Glutamatergic neuron (in vitro differentiated cells): ENCODE measurements around the gene PARS2. TPM values are rescaled to one million over a fixed set of nuclear protein-coding genes. Genes with fewer than 3 reads are reported as not detected.

ENCODE experiments used
- DNase-seq: peaks from one replicate; pipeline ENCODE4 v3.0.0; 2022
- H3K27ac Mint-ChIP-seq: one replicate; pipeline ENCODE4 v1.8.0; 2020; ENCODE audit warnings: mild to moderate bottlenecking, mixed read lengths, inconsistent platforms; ENCODE audit not compliant: unreplicated experiment
- H3K27me3 Mint-ChIP-seq: one replicate; pipeline ENCODE4 v1.8.0; 2020; ENCODE audit warnings: mild to moderate bottlenecking, moderate library complexity, mixed read lengths, inconsistent platforms; ENCODE audit not compliant: unreplicated experiment
- H3K36me3 Mint-ChIP-seq: one replicate; pipeline ENCODE4 v1.8.0; 2020; ENCODE audit warnings: mild to moderate bottlenecking, mixed read lengths, inconsistent platforms; ENCODE audit not compliant: unreplicated experiment
- H3K4me1 Mint-ChIP-seq: one replicate; pipeline ENCODE4 v1.8.0; 2020; ENCODE audit warnings: mild to moderate bottlenecking, low read depth, mixed read lengths, inconsistent platforms; ENCODE audit not compliant: unreplicated experiment
- H3K4me3 Mint-ChIP-seq: one replicate; pipeline ENCODE4 v1.8.0; 2020; ENCODE audit warnings: mild to moderate bottlenecking, mixed read lengths, inconsistent platforms; ENCODE audit not compliant: unreplicated experiment
- H3K9me3 Mint-ChIP-seq: one replicate; pipeline ENCODE4 v1.8.0; 2020; ENCODE audit warnings: mild to moderate bottlenecking, moderate library complexity, mixed read lengths, inconsistent platforms; ENCODE audit not compliant: unreplicated experiment
- total RNA-seq: library from RNA; stranded (reverse); fragmentation: NEBNext Ultra II Directional; extraction: Animal tissue kit (Norgen Biotek cat#: 25700); gene quantifications from one replicate; pipeline ENCODE4 v1.2.1, GENCODE V29; 2021; ENCODE audit not compliant: unreplicated experiment
- TF ChIP-seq, protein P1 (sequence below): fragments of 200-600 bp; sonication (generic); IDR thresholded peaks from one replicate; pipeline ENCODE4 v1.5.0; 2021; ENCODE audit not compliant: partially characterized antibody, unreplicated experiment

The PARS2 gene
- total RNA-seq, 1 donor from 2014 or later = 4.2 TPM

GRCh38 chr1:54808443-54809207, 44.3 kb upstream of the PARS2 start:
- Mint-ChIP-seq H3K27ac (no peak overlapping the region), H3K4me1 (no peaks in the 10 kb centered on the region), H3K27me3 (peaks cover 2% of the 10 kb centered on the region), H3K36me3 (no peaks in the 10 kb centered on the region), H3K4me3 (no peak overlapping the region), H3K9me3 (no peaks in the 10 kb centered on the region)
- no peak for DNase-seq
- TF ChIP-seq, protein P1, sequence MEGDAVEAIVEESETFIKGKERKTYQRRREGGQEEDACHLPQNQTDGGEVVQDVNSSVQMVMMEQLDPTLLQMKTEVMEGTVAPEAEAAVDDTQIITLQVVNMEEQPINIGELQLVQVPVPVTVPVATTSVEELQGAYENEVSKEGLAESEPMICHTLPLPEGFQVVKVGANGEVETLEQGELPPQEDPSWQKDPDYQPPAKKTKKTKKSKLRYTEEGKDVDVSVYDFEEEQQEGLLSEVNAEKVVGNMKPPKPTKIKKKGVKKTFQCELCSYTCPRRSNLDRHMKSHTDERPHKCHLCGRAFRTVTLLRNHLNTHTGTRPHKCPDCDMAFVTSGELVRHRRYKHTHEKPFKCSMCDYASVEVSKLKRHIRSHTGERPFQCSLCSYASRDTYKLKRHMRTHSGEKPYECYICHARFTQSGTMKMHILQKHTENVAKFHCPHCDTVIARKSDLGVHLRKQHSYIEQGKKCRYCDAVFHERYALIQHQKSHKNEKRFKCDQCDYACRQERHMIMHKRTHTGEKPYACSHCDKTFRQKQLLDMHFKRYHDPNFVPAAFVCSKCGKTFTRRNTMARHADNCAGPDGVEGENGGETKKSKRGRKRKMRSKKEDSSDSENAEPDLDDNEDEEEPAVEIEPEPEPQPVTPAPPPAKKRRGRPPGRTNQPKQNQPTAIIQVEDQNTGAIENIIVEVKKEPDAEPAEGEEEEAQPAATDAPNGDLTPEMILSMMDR = peak; percentile 18

- H3K4me1 Mint-ChIP-seq = no peaks in the 10 kb centered on the region
- no peak overlapping the region for H3K4me3 Mint-ChIP-seq
- H3K9me3 Mint-ChIP-seq = no peaks in the 10 kb centered on the region
- H3K27ac Mint-ChIP-seq = no peak overlapping the region
- DNase-seq = no peak
- TF ChIP-seq, protein P1 = no peak
- H3K27me3 Mint-ChIP-seq = peaks cover 2% of the 10 kb centered on the region
- no peaks in the 10 kb centered on the region for H3K36me3 Mint-ChIP-seq
Observed at GRCh38 chr1:54807756-54808155, 43.4 kb upstream of the PARS2 start.

- H3K4me1 Mint-ChIP-seq = no peaks in the 10 kb centered on the region
- H3K4me3 Mint-ChIP-seq = no peak overlapping the region
- H3K9me3 Mint-ChIP-seq = no peaks in the 10 kb centered on the region
- H3K36me3 Mint-ChIP-seq = no peaks in the 10 kb centered on the region
- TF ChIP-seq, protein P1 = no peak
- H3K27me3 Mint-ChIP-seq = peaks cover 2% of the 10 kb centered on the region
- DNase-seq = no peak
- H3K27ac Mint-ChIP-seq = no peak overlapping the region
Observed at GRCh38 chr1:54806931-54807611, 42.7 kb upstream of the PARS2 start.

DNA sequence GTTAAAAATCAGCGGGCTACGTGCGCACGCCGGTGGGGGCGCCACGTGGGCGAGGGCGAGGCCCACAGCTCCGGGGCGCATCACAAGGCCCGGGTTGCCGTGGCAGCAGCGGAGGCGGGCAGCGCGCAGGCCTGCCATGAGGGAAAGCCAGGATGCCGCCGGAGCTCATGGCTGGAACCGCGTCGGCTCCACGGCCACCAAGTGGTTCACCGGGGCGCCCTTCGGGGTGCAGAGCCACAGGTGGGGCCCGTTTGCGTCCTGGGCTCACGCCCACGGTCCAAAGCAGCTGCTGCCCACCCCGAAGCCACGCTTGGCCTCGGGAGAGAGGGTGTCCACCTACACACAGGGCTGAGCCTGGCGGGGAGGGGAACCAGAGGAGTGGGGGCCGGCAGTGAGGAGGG, 41.7 kb upstream of the PARS2 start:
- Mint-ChIP-seq H3K9me3 (peaks cover 2% of the 10 kb centered on the region), H3K27me3 (peaks cover 7% of the 10 kb centered on the region), H3K4me3 (no peak overlapping the region), H3K36me3 (no peaks in the 10 kb centered on the region), H3K27ac (no peak overlapping the region), H3K4me1 (no peaks in the 10 kb centered on the region)
- TF ChIP-seq, protein P1 = no peak
- DNase-seq = no peak

GRCh38 chr1:54805466-54805865, 41.1 kb upstream of the PARS2 start:
- H3K36me3 Mint-ChIP-seq = no peaks in the 10 kb centered on the region
- no peak overlapping the region for H3K4me3 Mint-ChIP-seq
- peaks cover 7% of the 10 kb centered on the region for H3K27me3 Mint-ChIP-seq
- peaks cover 2% of the 10 kb centered on the region for H3K9me3 Mint-ChIP-seq
- H3K27ac Mint-ChIP-seq = no peak overlapping the region
- TF ChIP-seq, protein P1 = no peak
- no peaks in the 10 kb centered on the region for H3K4me1 Mint-ChIP-seq
- DNase-seq = no peak
